ENCODE results near the gene P2RX5.
A peak's percentile ranks its signal among the peaks of the same experiment; 100 is the strongest.

The P2RX5 gene

DNA sequence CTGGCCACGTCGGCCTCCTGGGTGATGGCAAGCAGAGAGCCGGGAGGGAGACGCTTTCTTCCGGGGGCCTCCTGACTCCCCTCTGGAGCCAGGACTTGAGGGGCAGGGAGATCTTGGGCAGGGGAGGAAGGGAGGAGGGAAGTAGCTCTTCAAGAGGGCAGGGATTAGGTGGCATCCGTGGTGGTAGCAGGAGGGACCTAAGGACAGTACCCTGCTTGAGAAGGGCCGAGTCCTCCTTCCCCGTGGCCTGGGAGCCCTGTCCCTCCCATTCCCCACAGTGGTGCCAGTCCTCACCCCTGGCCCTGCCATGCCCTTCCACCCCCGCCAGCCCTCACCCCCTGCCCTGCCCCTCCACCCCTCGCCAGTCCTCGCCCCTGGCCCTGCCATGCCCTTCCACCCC, 40.2 kb downstream of the P2RX5 start:
- no peak for DNase-seq

DNA sequence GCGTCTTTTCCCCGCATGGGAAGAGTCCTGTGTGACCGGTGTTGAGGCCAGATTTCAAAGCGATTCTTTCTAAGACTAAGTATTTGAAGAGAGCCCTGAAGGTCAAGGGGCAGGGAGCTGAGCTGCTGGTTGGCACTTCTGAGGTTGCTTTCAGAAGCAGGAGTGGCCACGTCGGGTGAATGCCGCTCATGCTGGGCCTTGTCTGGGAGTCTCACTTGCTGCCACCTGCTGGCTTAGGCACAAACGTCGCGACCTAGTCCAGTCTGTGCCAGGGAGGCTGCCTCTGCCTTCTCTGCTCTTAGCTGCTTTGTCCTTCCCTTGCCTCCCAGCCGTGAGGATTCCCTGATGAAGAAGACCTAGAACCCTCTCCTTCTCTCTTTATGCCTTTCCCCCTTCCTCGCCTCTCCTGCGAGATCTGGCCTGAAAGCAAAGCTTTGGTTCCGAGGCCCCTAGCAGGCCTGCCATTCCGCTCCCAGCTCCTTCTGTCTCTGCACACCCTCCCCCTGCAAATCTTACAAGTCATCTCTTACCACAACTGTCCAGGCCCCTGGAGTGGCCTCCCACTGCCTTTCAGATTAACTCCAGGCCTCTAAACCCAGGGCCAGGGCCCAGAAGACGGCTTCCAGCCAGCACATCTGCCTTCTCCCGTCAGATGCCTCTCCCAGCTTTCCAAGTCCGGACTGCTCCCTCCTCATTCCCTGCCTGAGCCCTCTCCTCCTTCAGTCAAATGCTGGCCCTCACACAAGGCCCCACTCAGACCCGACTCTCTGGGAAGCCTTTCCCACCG, 48.0 kb downstream of the P2RX5 start:
- peak; percentile 64 for DNase-seq

DNA sequence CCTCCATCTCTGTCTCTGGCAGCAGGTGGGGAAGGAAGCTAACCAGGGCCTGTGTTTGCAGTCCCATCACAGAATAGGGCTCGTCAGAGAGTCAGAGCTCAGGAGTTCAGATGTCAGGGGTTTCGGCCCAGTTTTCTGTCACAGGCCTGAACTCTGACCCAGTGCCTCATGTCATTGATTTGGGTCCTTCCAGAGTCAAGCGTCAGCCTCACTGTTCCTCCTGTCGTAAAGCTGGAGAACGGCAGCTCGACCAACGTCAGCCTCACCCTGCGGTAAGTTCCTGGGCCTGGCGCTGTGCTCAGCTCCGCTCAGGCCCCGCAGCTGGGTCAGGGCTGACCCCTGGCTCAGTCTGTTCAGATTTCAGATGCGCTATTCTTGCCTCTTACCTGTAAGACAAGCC, 48.7 kb downstream of the P2RX5 start:
- no peak for DNase-seq

DNA sequence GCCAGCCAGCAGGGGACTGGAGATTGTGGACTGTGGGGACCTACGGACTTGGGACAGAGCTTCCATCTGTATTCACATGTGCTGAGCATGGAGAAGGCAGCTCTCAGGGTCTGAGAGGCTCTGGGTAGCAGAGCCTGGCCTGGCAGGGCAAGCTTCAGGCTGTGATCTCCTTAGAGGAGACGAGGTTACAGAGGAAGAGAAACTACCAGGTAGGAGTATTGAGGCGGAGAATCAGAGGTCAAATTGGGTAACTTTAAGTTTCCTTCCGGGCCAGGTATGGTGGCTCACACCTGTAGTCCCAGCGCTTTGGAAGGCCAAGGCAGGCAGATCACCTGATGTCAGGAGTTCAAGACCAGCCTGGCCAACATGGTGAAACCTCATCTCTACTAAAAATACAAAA, 50.6 kb downstream of the P2RX5 start:
- no peak for DNase-seq

DNA sequence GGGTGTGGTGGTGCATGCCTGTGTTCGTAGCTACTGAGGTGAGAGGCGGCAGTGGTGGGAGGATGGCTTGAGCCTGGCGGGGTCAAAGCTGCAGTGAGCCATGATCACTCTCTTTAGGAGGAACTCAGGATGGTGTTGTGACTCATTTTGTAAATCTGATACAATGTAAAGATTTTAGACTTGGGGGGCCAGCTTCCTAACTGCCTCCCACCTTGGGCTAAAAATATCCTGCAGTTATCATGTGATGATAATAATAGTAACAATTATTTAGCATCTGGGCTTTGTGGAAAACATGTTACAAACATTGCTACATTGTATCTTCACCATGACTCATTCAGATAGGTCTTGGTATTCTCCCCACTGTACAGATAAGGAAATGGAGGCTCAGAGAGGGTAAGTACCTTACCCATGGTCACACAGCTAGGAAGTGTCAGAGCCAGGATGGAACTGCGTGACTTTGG, 52.0 kb downstream of the P2RX5 start:
- no peak for DNase-seq

DNA sequence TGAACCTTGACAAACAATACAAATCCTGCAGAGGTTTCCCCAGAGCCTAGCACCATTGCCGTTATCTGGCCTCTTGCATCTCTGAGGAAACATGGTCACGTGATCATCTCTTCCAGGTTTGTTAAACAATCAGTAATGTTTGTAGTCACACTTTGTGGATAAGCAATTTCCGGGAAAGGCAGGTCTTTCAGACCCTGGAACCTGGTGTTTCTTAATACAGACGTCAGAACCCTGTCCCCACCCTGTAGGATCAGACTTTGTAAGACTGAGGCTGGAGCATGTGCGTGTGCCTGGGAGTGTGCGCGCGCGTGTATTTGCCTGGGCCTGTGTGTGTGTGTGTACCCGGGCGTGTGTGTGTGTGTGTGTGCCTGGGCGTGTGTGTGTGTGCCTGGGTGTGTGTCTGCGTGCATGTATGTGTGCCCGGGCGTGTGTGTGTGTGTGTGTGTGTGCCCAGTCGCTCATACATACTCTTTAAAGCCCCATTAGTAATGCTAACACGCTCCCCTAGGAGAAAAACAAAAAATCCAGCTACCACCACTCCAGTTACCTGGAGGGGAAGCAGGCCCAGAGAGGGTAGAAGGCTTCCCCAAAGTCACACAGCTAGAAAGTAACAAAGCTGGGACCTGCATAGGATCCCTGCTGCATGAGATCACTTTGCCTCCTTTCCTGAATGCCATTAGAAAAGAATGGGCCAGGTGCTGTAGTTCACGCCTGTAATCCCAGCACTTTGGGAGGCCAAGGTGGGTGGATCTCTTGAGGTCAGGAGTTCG, 54.1 kb downstream of the P2RX5 start:
- no peak for DNase-seq

DNA sequence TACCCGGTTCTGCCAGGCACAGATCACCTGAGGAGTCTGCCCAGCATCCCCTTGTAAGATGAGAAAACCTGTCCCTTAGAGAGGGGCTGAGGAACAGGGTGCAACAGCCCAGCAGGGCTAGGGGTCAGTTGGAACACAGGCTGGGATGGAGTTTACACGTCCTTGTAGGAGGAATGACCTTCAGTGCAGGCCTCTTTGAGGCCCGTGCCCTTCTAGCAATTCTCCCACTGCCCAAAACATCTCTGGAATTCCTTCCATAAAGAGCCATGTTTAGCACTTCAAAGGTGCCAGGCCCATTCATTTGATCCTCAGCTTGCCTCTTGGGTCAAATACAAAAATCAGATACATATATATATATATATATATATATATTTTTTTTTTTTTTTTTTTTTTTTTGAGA, 54.9 kb downstream of the P2RX5 start:
- no peak for DNase-seq

DNA sequence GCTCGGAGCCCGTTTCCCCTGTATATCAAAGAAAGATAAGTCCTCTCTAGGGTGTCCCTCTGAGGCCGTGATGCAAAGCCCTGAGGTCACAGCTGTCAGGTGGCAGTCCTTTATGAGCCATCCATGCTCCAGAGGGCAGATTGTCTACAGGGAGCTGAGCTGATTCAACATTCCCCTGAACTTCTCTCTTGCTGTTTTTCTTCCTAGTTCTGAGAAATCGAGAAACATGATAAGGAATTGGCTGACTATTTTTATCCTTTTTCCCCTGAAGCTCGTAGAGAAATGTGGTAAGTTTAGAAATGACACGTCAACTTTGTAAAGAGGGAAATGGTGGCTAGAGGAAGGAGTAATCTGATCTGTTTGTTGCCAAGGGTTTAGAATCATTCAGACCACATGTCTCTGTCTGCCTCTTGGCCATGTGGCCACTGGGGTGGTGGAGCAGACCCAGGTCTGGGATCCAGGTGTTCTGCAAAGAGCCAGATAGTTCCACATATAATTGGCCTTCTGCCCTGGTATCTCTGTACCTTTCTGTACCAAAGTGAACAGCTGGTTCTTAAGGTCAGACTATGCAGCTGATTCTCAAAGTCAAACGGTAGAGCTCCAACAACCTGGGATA, 55.9 kb downstream of the P2RX5 start:
- DNase-seq, result no peak

DNA sequence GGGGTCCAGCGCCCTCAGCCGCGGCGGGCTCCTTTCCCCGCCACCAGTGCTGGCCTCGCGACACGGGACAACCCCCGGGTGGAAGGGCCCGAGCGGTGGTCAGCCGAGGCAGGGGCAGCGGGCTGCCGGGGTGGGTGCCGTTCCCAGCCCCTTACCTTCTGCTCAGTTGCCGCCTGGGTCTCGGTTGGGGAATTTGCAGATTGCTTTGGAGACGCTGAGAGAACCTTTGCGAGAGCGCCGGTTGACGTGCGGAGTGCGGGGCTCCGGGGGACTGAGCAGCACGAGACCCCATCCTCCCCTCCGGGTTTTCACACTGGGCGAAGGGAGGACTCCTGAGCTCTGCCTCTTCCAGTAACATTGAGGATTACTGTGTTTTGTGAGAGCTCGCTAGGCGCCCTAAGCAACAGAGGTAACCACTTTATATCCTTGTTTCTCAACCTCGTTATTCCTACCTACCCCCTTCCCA, 59.0 kb downstream of the P2RX5 start:
- DNase-seq, result no peak

DNA sequence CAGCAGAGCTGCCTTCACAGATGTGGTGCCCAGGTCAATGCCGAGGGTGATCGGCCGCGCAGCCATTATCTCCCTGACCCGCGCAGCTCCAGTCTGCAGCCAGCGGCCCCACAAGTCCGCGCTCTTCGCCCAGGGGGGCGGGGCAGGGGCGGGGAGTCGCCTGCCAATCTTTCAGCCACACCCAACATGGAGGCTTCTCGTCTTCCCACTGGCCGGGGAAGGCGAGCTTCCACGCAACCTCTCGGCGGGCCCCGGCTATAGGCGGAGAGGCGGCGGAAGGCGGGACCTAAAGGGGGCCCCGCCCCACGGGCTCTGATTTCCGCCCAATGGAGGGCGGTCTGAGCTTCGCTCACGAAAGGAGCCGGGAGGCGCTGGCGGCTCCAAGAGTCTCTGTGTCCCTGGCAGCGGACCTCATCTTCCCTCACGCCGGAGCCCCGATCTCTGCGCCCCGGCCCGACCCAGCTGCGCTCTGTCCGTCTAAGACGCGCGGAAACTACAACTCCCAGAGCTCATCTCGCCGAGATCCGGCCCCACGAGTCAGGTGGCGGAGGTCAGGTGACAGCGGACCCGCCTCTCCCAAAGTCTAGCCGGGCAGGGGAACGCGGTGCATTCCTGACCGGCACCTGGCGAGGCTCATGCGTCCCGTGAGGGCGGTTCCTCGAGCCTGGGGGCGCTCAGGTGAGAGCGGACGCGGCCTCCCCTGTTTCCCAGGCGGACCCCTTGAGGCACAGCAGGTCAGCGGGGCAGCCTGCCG, 59.6 kb downstream of the P2RX5 start, which contains the start of the genes CTNS and SHPK:
Gene CTNS (plus strand): TSS at position 607 of the 754 bp plus-strand sequence. CDS start 3,447 bp downstream, outside the sequence.
Gene SHPK (minus strand): TSS at position 97 of the 754 bp plus-strand sequence. CDS start 31 bp downstream, at position 66.
- DNase-seq, result peak; percentile 89

DNA sequence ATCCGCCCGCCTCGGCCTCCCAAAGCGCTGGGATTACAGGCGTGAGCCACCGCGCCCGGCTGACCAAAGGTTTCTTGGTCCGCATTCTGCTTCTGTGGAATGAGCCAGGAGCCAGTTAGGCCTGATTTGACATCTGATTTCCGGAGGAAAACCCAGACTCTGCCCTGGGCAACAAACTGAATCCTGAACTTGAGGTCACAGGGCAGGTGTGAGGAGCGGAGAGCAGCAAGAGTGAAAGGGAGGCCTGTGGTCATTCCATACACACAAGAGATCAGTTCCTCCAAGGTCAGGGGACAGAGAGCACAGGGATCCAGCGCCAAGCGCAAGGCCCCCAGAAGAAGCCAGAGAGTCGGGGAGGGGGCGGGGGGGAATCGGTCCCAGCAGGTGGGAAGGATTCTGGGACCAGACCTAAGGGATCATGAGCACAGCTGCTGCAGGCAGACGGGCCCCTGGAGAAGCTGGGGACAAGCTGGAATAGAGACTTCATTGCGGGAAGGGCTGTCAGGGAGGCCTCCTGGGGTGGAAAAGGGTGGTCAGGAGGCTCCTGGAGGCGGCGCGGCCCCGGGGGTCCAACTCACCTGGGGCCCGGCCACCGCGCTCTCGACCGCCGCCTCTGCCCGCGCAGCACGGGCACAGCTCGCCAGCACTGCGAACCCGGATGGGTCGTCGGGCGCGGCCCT, 60.3 kb downstream of the P2RX5 start:
- DNase-seq, result no peak

DNA sequence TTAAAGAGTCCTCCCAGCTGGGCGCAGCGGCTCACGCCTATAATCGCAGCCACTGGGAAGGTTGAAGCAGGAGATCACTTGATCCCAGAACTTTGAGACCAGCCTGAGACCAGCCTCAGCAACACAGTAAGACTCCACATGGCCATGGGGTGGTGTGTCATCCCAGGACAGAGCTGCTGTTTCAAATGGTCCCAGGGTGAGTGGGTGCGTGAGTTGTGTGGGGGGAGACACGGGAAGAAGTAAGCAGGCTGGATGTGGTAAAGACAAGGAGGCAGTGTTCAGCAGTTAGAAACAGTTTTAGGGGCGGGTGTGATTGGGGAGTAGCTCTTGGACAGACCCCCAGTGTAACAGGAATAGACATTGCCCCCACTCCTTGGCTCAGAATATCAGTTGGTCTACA, 63.7 kb downstream of the P2RX5 start:
- DNase-seq, result no peak

DNA sequence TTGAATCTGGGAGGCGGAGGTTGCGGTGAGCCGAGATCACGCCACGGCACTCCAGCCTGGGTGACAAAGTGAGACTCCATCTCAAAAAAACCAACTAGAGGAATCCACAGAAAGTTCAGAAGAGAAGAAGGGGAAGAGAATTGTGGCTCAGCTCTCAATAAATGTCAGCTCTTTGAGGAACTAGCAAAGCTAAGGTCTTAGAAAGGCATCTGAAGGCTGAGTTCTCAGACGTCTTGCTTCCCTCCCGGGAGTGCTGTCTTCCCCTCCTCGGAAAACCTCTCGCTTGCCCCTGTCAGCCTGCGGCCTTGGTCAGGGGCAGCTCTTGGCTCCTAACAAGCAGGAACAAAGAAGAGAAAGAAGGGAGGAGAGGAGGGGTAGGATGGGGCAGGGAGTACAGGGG, 65.2 kb downstream of the P2RX5 start:
- DNase-seq, result no peak

DNA sequence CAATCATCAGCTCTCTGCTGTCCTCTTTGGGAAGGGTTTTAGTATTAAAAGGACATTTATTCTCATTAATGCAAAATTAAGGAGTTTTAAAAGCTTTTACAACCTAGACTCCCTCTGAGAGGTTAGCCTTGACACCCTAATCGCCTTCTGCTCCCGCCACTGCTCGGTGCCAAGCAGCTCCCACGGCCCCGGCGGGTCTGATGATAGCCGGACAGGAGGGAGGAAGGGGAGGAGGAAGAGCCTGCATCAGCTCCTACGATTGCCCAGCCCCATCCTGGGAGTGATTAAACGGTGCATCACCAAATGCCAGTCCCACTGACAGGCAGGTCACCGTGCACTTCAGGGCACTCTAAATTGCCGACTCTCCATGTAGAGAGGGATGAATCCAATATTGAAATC, 68.2 kb downstream of the P2RX5 start:
- no peak for DNase-seq

DNA sequence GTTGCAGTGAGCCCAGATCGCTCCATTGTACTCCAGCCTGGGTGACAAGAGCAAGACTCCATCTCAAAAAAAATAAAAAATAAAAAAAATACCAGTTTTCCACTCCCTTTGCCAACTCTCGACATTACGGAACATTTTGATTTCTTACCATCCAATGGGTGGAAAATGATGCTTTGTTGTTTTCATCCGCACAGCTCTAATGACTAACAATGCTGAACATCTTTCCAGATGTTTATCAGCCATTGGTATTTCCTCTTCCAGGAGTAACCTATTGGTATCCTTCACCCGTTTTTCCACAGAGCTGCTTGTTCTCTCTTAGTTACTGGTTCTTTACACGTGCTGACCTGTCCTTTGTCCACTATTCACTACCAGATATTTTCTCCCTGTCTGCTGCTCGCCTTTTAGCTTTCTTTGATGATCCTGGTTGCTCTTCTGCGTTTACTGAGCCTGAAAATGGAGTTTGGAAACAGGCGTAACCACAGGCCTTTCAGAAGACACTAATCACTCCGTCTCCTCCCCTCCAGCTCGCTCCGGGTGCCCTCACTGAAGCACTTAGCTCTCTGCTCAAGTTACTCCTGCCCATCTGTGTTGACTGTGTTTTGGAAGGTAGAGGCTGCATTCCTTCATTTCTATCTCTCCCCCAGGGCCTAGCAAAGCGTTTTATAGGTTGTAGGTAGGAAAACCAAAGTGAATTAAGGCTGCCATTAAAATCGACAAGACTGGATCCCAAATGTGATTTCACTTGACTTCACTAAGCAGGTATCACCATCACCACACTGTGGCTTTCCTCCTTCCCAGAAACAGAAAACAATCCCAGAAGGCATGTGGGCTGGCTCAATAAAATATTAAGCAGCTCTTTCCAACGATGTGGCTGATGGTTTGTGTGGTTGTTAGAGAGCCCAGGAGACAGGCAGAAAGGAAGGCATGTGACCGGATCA, 68.9 kb downstream of the P2RX5 start:
- no peak for DNase-seq
